ENCODE results near the gene SLC16A13.
A peak's percentile ranks its signal among the peaks of the same experiment; 100 is the strongest.
"Not testable (repeated sequence)": the region's sequence is repeated elsewhere in the genome, so short reads cannot be mapped to it uniquely, and the experiment has no call there.

Gene SLC16A13

DNA sequence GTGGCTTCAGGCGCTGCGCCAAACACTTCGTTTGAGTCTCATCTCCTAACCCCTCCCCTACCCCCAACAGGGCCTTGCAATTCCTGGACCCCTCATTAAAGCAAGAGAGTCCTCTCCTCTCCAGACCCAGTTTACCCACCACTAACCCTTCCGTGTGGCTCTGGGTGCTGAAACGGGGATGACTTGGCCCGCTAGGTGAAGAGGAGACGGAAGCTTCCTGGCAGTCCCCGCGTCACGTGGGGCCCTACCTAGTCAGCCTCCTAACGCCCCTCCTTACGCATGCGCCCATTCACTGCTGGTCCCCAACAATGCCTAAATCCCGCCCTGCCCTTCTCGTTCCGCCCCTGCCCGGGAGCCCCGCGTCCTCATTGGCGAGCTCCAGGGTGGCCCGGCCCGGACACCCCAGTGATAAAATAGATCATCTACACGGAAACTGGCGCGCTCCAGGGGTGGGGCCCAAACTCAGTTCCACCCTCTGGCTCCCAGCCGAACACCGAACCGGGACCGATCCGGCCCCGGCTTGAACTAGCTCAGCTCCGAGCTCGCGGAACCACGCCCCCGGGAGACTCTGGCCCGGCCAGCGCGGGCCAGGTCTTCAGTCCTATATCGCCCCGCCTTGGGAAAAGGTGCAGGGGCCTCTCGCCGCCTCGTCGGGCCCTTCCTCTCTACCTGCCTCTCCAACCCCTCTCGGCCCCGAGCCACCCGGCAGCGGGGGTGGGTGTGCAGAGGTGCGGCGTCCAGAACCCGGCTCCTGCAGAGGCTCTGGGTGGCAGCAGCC lies at the start of gene SLC16A13:
SLC16A13 (plus strand) TSS at position 425 of the 778 bp plus-strand sequence. CDS start 368 bp downstream, outside the sequence.
- peak; percentile 97 for DNase-seq

DNA sequence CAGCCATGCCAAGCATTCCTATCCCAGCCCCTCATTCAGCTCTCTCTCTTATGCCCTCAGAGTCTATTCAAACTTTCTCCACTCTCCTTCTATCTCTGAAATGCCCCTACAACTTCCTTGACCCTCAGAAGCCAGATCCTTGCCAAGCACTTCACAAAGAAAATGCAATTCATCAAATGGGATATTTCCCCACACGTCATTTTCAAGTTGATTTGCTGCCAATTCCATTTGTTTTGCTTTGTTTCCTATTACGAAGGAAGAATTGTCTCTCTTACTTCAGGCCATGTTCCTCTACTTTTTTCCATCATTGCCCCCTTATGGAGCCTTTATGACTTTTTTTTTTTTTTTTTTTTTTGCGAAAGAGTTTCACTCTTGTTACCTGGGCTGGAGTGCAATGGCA lies 49.1 kb upstream of the SLC16A13 start:
- no peak for DNase-seq

DNA sequence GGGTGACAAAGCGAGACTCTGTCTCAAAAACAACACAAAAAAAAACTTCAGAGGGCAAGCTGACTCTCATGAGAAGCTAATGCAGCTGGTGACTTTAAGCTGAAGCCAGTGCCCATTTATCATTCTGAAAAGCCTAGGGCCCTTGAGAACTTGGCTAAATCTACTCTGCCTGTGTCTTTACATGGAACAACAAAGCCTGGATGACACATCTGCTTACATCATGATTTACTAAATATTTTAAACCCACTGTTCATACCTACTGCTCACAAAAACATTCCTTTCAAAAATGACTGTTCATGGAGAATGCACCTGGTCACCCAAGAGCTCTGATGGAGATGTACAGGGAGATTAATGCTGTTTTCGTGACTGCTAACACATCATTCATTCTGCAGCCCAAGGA lies 46.0 kb upstream of the SLC16A13 start:
- DNase-seq = no peak

- not testable (repeated sequence) for DNase-seq
Measured at GRCh38 chr17:6993613-6994056, 42.2 kb upstream of the SLC16A13 start.

GRCh38 chr17:6994118-6994598 lies 41.7 kb upstream of the SLC16A13 start:
- no peak for DNase-seq

DNA sequence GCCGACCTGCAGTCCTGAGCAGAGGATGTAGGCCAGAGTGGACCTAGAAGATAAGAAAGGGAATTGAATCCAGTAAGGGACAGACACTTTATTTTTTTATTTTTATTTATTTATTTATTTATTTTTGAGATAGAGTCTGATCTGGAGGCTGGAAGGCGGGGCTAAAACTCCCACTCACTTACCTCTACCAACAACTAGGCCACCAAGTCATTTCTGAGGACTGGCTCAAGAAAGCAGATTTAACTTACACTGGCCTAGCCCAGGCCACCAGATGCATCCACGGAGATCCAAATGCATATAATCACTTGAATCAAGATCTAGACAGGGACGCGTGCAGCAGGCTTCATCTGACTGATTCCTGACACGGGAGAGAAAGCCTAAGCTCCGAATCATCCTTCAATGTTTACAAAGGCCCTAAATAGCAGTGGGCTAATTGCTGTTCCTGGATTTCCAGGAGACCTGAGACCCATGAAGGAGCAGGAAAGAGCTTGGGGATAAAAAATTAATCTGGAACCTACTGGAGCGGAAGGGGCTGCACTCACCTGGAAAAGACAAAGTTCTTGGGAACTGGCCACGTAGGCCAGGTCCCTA lies 41.1 kb upstream of the SLC16A13 start:
- DNase-seq = no peak

DNA sequence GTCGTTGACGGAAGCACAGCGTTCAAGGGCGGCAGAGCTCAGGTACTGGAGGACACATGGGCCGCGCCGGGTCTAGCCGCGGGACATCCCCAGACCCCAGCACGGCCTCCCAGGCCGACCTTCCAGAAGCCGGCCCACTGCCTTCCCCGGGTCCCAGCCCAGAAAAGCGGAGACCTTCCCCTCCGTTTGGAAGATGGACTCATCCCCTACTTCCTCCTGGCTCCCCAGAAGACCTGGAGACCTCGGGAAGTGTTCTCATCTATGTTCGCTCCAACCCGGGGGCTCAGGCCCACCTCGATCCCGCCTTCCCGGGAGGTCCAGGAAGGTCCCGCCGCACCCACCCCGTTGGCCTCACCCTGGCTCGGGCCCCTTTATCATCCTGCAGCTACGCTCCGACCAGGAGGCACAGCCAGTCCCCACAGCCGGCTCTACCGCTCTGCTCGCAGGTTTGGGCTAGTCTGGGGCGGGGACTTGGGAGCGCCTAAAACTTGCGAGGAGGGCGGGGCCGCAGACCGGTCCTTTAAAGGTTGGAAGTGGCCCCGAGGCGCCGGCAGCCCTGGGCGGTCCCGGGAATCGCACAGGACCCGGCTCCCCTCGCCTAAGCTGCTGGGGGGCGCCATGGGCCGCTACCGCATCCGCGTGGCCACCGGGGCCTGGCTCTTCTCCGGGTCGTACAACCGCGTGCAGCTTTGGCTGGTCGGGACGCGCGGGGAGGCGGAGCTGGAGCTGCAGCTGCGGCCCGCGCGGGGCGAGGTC lies 40.1 kb upstream of the SLC16A13 start, which contains the start of gene ALOX12:
ALOX12 (plus strand) TSS at position 550 of the 756 bp plus-strand sequence; CDS start at position 619, 69 bp downstream.
- DNase-seq = no peak

- DNase-seq = no peak
Measured at GRCh38 chr17:6996256-6997011, 39.4 kb upstream of the SLC16A13 start.

DNA sequence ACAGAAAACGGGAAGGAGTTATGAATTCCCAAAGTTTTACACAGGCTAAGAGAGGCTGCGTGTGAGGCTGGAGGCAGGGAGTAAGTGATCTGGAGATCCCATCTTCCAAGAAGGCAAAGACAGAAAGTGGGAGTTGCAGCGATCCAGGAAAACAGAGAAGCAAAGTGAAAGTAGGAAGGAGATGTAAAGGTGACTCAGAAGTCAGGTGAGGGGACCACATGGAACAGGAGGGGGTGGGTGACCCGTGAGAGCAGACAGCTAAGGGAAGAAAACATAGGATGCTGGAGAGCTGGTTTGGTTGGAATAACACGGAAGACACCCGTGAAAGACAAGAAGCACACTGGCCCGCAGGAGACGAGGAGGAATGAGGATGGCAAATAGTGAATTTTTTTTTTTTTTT lies 38.6 kb upstream of the SLC16A13 start:
- DNase-seq = no peak

- no peak for DNase-seq
Measured at GRCh38 chr17:6998855-6999508, 36.8 kb upstream of the SLC16A13 start.

DNA sequence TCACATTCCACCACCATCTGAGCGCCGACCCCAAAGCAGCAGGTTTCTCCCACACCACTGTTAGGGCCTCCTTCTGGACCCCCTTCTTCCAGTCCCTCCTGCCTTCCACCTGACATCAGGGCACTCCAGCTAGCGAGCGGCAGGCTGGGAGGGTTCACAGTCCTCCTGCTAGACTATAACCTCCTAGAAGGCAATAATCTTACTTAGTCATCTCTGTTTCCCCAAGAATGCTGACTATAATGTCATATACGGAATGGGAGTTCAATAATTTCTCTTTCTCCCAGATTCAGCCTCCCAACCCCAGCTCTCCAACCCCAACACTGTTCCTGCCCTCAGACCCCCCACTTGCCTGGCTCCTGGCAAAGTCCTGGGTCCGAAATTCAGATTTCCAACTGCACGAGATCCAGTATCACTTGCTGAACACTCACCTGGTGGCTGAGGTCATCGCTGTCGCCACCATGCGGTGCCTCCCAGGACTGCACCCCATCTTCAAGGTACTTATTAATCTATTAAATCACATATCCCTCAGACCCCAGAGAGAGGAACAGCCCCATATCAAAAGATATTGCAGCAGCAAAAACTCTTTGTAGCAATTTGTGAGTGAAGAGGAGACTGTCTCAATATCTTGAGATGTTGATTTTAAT lies 34.4 kb upstream of the SLC16A13 start:
- no peak for DNase-seq

DNA sequence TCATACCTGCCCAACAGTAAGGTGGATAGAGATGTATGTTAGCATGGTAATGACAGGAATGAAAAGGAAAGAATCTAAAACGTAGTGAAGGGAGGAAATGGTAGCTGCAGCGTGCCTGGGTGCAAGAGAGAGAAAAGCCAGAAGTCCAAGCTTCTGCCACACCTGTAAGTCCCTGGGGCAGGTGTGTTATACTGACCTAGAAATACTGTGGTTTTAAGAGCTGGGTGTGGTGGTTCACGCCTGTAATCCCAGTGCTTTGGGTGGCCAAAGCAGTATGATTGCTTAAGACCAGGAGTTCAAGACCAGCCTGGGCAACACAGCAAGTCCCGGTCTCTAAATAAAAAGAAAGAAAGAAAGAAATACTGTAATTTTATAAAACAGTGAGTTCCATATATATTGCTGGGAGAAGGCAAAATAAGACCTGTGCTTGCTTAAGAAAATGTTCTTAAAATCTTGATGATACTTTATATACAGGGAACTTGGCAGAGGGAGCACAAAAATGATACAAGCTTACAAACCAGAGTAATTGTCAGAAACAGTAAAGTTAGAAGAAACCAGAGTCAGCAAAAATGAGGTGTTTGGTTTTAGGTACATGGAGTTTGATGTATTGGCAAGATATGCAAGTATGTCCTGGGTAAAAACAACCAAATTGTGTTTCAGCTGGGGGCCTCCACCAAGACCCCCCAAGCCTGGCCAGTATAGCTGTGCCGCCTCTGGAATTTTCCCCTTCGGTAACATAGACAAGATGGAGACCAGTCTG lies 33.3 kb upstream of the SLC16A13 start:
- no peak for DNase-seq

- no peak for DNase-seq
Measured at GRCh38 chr17:7003745-7004144, 32.1 kb upstream of the SLC16A13 start.

DNA sequence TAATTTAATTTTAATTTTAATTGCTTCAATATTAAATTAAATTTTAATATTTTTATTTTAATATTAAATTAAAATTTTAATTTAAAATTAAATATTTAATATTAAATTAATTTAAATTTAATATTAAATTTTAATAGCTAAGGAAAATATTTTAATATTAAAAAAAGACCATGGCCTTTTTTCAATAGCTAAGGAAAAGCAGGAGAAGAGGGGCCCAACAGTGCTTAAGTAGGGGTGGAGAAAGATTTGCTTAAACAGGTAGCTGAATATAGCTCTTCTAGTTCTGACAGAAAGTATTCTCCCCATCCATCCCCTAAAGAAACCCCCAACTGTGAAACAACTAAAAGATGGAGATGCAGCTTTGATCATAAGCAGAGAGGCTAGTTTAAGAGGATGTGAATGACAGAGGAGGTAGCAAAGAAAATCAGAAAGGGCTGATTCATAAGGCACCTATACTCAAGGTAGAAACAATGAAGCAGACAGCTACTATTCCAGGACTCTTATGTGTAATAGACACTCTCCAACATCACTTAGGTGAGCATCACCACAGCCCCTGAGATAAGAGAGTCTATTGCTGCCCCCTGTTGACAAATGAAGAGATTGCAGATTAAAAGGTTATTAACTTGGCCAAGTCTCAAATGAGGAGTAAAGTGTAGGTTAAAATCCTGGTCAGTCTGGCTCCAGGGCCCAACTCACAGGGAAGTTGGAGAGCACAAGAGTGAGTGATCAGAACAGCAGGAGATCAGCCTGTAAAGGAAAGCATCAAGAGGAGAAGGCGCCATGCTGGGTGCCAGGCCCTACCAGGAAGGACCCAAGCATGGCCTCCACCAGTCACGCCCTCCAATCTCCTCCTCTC lies 31.2 kb upstream of the SLC16A13 start:
- DNase-seq = peak; percentile 65

DNA sequence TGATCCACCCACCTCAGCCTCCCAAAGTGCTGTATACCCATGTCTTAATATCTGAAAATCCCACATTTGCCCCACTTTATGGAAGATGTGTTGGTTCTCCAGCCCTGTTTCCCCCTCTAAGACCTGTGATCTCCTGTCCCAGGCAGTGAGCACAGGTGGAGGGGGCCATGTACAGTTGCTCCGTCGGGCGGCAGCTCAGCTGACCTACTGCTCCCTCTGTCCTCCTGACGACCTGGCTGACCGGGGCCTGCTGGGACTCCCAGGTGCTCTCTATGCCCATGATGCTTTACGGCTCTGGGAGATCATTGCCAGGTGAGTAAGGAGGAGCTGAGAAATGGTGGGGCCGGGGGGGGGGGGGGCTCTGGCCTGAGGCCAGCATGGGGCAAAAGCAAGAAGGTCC lies 30.1 kb upstream of the SLC16A13 start:
- no peak for DNase-seq

DNA sequence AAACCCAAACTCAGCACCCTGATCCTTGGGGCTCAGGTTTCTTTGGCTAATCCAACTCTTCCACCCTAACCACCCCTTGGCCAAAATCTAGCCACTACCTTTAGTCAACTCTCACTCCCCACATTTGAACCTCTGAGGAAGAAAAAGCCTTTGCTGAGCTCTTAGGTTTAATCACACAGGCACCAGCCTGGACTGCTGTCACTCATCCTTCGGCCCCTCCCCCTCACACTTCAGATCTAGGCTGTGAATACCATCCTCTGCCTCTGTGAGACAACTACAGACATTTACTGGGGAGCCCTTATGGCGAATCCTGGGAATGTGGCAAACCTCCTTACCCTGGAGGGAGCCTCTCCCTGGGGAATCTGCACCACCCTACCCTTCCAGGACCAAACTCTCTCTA lies 28.7 kb upstream of the SLC16A13 start:
- DNase-seq = no peak

- no peak for DNase-seq
Measured at GRCh38 chr17:7010523-7010922, 25.3 kb upstream of the SLC16A13 start.

- no peak for DNase-seq
Measured at GRCh38 chr17:7011415-7011814, 24.4 kb upstream of the SLC16A13 start.

GRCh38 chr17:7011942-7012254 lies 23.9 kb upstream of the SLC16A13 start:
- DNase-seq = no peak

Measured in NCI-H2171 treated with DMSO at 0.1 percent for 48 hours (cell line).